Aorta (tissue), 5 donors: ENCODE results near the gene SLC13A4. TPM values are rescaled to one million over a fixed set of nuclear protein-coding genes. Genes with fewer than 3 reads are reported as not detected.
"Not testable (repeated sequence)": the region's sequence is repeated elsewhere in the genome, so short reads cannot be mapped to it uniquely, and the experiment has no call there.

Experiments
- ATAC-seq: fragments of 200-7000 bp; cut with Tn5 transposase; one replicate; pipeline ENCODE4 v1.9.1; 2022; ENCODE audit warnings: moderate library complexity; ENCODE audit not compliant: low FRiP score
- DNase-seq, 2 donors: peaks; one replicate each; pipeline ENCODE4 v3.0.0-alpha.2; 2020
- H3K27ac ChIP-seq, 2 donors: one replicate each; pipeline ENCODE4 v1.5.1; 2013; ENCODE audit warnings: low read length in 2 of 2, mild to moderate bottlenecking in 2 of 2, moderate library complexity in 2 of 2, control low read depth in 1 of 2, inconsistent platforms in 1 of 2, low read depth in 1 of 2
- H3K27me3 ChIP-seq, 2 donors: one replicate each; pipeline ENCODE4 v1.6.1; 2013; ENCODE audit warnings: control low read depth in 1 of 2, low read length in 1 of 2, mild to moderate bottlenecking in 1 of 2, moderate library complexity in 1 of 2; ENCODE audit not compliant: insufficient read depth in 2 of 2, control insufficient read depth in 1 of 2
- H3K36me3 ChIP-seq, 2 donors: one replicate each; pipeline ENCODE4 v1.6.1; 2013; ENCODE audit warnings: control low read depth in 1 of 2, low read length in 1 of 2, mild to moderate bottlenecking in 1 of 2; ENCODE audit not compliant: insufficient read depth in 2 of 2, control insufficient read depth in 1 of 2
- H3K4me1 ChIP-seq, 2 donors: one replicate each; pipeline ENCODE4 v1.6.1; 2013; ENCODE audit warnings: low read length in 2 of 2, control low read depth in 1 of 2, mild to moderate bottlenecking in 1 of 2, moderate library complexity in 1 of 2; ENCODE audit not compliant: insufficient read depth in 2 of 2, control insufficient read depth in 1 of 2
- H3K4me3 ChIP-seq, 2 donors: one replicate each; pipeline ENCODE4 v1.5.1; 2013; ENCODE audit warnings: low read length in 2 of 2, control low read depth in 1 of 2, mild to moderate bottlenecking in 1 of 2
- H3K9me3 ChIP-seq: one replicate; pipeline ENCODE4 v1.6.1; 2013; ENCODE audit warnings: mild to moderate bottlenecking, low read length; ENCODE audit not compliant: control insufficient read depth
- WGBS, 2 donors: extraction: QIAGEN DNeasy Blood & Tissue Kit; methylation state at CpG; one replicate each; pipeline ENCODE4 v1.1.7; 2013; 5-methylcytosine and 5-hydroxymethylcytosine counted together
- intact Hi-C, 2 donors: fragments of 100-400 bp; cut with DNase I; formaldehyde crosslinking; loops; one replicate each; pipeline versions ENCODE4 v1.14.2 to v1.15.0; 2022
- long read RNA-seq, 2 donors: library from polyadenylated mRNA; unstranded; transcript quantifications; one replicate each; pipeline ENCODE4 v2.0.0, GENCODE V29; 2020 to 2021
- polyA plus RNA-seq, 2 donors: library from polyadenylated mRNA; stranded (reverse); fragments of 200-250 nt; gene quantifications; one replicate each; pipeline ENCODE4 v1.2.3, GENCODE V29; 2013
- total RNA-seq, 2 donors: library from RNA; stranded (reverse); fragmentation: NEBNext Ultra II Directional; extraction: Animal tissue kit (Norgen Biotek cat#: 25700); gene quantifications; one replicate each; pipeline ENCODE4 v1.2.1, GENCODE V29; 2021
- donor health status: healthy with polysubstance abuse.
- donor health status: Bipolar disorder and iron deficiency.
- donor health status: DM: no; HTN: no; CAD: no.
- donor health status: DM: no; HTN: no; CAD: no.
- donor health status: DM: yes; HTN: yes; CAD: no.

The SLC13A4 gene
- total RNA-seq (1 to 10 TPM; 1.7 to 2.2 TPM), polyA plus RNA-seq (1 to 10 TPM in 1 of 2 donors, not detected in 1; 2.0 TPM)
- long read RNA-seq, donor 1, partial matches to known transcripts, result 0 of 20 reads
- long read RNA-seq, donor 1, other reads (novel, unspliced or antisense), result 20 of 20 reads
- long read RNA-seq, donor 2, partial matches to known transcripts, result 0 of 27 reads
- long read RNA-seq, donor 2, other reads (novel, unspliced or antisense), result 27 of 27 reads

- Histone ChIP-seq H3K36me3 (peaks cover 1 to 2% of the 10 kb centered on the region in 2 donors), H3K4me1 (no peaks in the 10 kb centered on the region), H3K27me3 (no peaks in the 10 kb centered on the region), H3K4me3 (no peak within 1 kb of the TSS), H3K9me3 (no peaks in the 10 kb centered on the region), H3K27ac (no peak within 1 kb of the TSS)
- DNase-seq (no peak), ATAC-seq (no peak)
- intact Hi-C loops, result no loop called here
- 80 to 85% methylated on average over 11 of the region's 11 CpGs for WGBS, 2 donors
Observed at GRCh38 chr7:135728136-135728669, at the start of gene SLC13A4. Gene SLC13A4, minus strand, starts transcription at chr7:135728186. Its CDS starts 690 bp downstream, at chr7:135727496.

DNA sequence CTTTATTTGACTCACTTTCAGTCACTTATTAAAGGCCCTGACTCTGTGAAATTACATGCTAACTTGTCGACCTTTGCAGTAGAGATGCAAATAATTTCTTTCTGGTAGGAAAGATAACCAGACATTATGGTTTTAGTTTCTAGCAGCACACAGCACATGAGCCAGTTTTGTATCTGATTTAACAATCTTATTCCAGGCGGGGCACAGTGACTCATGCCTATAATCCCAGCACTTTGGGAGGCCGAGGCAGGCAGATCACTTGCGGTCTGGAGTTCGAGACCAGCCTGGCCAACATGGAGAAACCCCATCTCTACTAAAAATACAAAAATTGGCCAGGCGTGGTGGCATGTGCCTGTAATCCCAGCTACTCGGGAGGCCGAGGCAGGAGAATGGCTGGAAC lies 47.9 kb upstream of the SLC13A4 start:
- ATAC-seq, DNase-seq, H3K27me3 ChIP-seq, H3K27ac ChIP-seq, H3K4me3 ChIP-seq, H3K4me1 ChIP-seq, H3K9me3 ChIP-seq, H3K36me3 ChIP-seq, intact Hi-C loops: not testable (repeated sequence)
- 94 to 95% methylated on average over 8 of the region's 8 CpGs for WGBS, 2 donors

DNA sequence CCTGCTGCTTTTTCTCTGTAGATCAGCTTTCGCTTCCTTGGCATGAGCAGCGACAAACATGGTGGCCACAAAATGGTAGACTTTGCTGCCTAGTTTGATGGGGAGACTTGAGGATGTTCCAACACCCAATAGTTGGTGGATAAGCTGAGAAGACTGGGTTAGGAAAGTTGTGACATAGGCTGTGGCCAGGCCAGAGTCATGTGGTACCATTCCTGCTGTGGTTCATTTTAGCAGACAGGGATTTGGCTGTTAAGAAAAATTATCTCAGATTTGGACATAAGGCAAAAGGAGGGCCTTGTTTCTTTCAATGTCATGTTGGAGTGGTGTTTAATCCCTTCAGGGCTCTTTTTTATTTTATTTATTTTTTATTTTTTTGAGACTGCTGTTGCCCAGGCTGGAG lies 47.2 kb upstream of the SLC13A4 start:
- Histone ChIP-seq H3K36me3 (no peaks in the 10 kb centered on the region), H3K27ac (no peak overlapping the region), H3K9me3 (no peaks in the 10 kb centered on the region), H3K4me1 (peaks cover 0 to 2% of the 10 kb centered on the region in 2 donors), H3K4me3 (no peak overlapping the region), H3K27me3 (no peaks in the 10 kb centered on the region)
- intact Hi-C loops, result no loop called here
- no peak for DNase-seq
- 99 to 100% methylated on average over 2 of the region's 2 CpGs for WGBS, 2 donors
- no peak for ATAC-seq

GRCh38 chr7:135774284-135774683 lies 46.3 kb upstream of the SLC13A4 start:
- H3K27ac ChIP-seq, result no peak overlapping the region
- 51 to 64% methylated on average over 4 of the region's 4 CpGs for WGBS, 2 donors
- ATAC-seq, result no peak

GRCh38 chr7:135773464-135773863 lies 45.5 kb upstream of the SLC13A4 start:
- intact Hi-C loops, result no loop called here
- H3K27ac ChIP-seq, result no peak overlapping the region
- H3K27me3 ChIP-seq, result no peaks in the 10 kb centered on the region
- H3K36me3 ChIP-seq, result no peaks in the 10 kb centered on the region
- H3K4me1 ChIP-seq, result no peaks in the 10 kb centered on the region
- ATAC-seq (no peak), DNase-seq (no peak)
- H3K9me3 ChIP-seq, result no peaks in the 10 kb centered on the region
- H3K4me3 ChIP-seq, result no peak overlapping the region
- WGBS, 2 donors, result 73 to 82% methylated on average over 5 of the region's 5 CpGs

More at GRCh38 chr7:135774284-135774683, 46.3 kb upstream of the SLC13A4 start:
- no peaks in the 10 kb centered on the region for H3K9me3 ChIP-seq
- no peak for DNase-seq
- H3K4me3 ChIP-seq, result no peak overlapping the region
- no peaks in the 10 kb centered on the region for H3K4me1 ChIP-seq
- H3K27me3 ChIP-seq, result no peaks in the 10 kb centered on the region
- H3K36me3 ChIP-seq, result no peaks in the 10 kb centered on the region
- intact Hi-C loops, result no loop called here

- Histone ChIP-seq H3K9me3 (no peaks in the 10 kb centered on the region), H3K4me1 (peaks cover 0 to under 1% of the 10 kb centered on the region in 2 donors), H3K27ac (no peak overlapping the region), H3K4me3 (no peak overlapping the region), H3K36me3 (no peaks in the 10 kb centered on the region), H3K27me3 (no peaks in the 10 kb centered on the region)
- intact Hi-C loops, result no loop called here
- WGBS, 2 donors, result 81 to 91% methylated on average over 8 of the region's 8 CpGs
- ATAC-seq (no peak), DNase-seq (no peak)
Observed at GRCh38 chr7:135772639-135773222, 44.7 kb upstream of the SLC13A4 start.

- H3K4me1 ChIP-seq, result peaks cover 0 to 3% of the 10 kb centered on the region in 2 donors
Observed at GRCh38 chr7:135771961-135772638, 44.1 kb upstream of the SLC13A4 start.

GRCh38 chr7:135771051-135771450 lies 43.1 kb upstream of the SLC13A4 start:
- 93 to 94% methylated on average over 1 of the region's 1 CpG for whole genome bisulfite sequencing, 2 donors
- no peak overlapping the region for H3K27ac ChIP-seq
- no peaks in the 10 kb centered on the region for H3K27me3 ChIP-seq
- peaks cover 0 to 3% of the 10 kb centered on the region in 2 donors for H3K4me1 ChIP-seq
- intact Hi-C loops, result no loop called here
- ATAC-seq, result no peak
- DNase-seq, result no peak
- H3K4me3 ChIP-seq, result no peak overlapping the region
- no peaks in the 10 kb centered on the region for H3K9me3 ChIP-seq
- H3K36me3 ChIP-seq, result no peaks in the 10 kb centered on the region

More at GRCh38 chr7:135771961-135772638, 44.1 kb upstream of the SLC13A4 start:
- H3K4me3 ChIP-seq, result no peak overlapping the region
- H3K36me3 ChIP-seq, result no peaks in the 10 kb centered on the region
- H3K9me3 ChIP-seq, result no peaks in the 10 kb centered on the region
- no peak overlapping the region for H3K27ac ChIP-seq
- no peak for ATAC-seq
- 82 to 89% methylated on average over 4 of the region's 4 CpGs for WGBS, 2 donors
- no peak for DNase-seq
- H3K27me3 ChIP-seq, result no peaks in the 10 kb centered on the region
- intact Hi-C loops, result no loop called here
